HFFc6 (cell line): Measurements from ENCODE around the gene HBS1L. TPM values are rescaled to one million over a fixed set of nuclear protein-coding genes. Genes with fewer than 3 reads are reported as not detected.

ENCODE experiments used
- DNase-seq: peaks from one replicate; pipeline ENCODE4 v3.0.0-alpha.2; 2018
- H3K27ac Mint-ChIP-seq: 2 replicates; pipeline ENCODE4 v1.8.0; 2020; ENCODE audit warnings: mild to moderate bottlenecking, mixed read lengths
- H3K27me3 Mint-ChIP-seq: 2 replicates; pipeline ENCODE4 v1.8.0; 2021; ENCODE audit warnings: mild to moderate bottlenecking, moderate library complexity, mixed read lengths; ENCODE audit not compliant: insufficient read depth
- H3K36me3 Mint-ChIP-seq: 2 replicates; pipeline ENCODE4 v1.8.0; 2021; ENCODE audit warnings: low read depth, mixed read lengths
- H3K4me1 Mint-ChIP-seq: 2 replicates; pipeline ENCODE4 v1.8.0; 2020; ENCODE audit warnings: low read depth, mixed read lengths
- H3K4me3 Mint-ChIP-seq: 2 replicates; pipeline ENCODE4 v1.8.0; 2020; ENCODE audit warnings: mild to moderate bottlenecking, moderate library complexity, mixed read lengths
- H3K9me3 Mint-ChIP-seq: 2 replicates; pipeline ENCODE4 v1.8.0; 2020; ENCODE audit warnings: mild to moderate bottlenecking, mixed read lengths
- CTCF ChIP-seq: fragments of 200-600 bp; sonication (generic); IDR thresholded peaks from 2 replicates; pipeline ENCODE4 v1.5.0; 2021; ENCODE audit warnings: antibody characterized with exemption, mild to moderate bottlenecking
- total RNA-seq, 6 experiments: library from RNA; stranded (reverse); fragmentation: NEBNext Ultra II Directional; extraction: Animal tissue kit (Norgen Biotek cat#: 25700); gene quantifications; 2 replicates in 1 of 6; 3 replicates in 5 of 6; pipeline ENCODE4 v1.2.3, GENCODE V29; 2021

Gene HBS1L
- total RNA-seq, 6 experiments from 2014 or later = 100 to 123 (median 107) TPM

DNA sequence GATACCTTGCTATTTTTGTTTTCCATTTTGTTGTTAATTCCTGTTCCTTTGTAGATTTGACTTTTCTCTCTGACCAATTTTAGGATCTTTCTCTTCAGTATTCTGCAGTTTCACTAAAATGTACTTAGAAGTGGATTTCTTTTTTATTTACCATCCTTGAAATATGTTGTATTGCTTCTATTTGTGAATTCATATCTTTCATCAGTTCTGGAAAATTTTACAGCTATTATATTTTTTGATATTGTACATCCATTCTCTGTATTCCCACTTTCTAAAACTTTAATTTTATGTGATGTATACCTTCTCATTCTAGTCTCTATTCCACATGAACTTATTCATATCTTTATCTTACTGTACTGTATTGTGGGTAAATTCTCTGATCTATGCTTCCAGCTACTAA is 95.0 kb downstream of the HBS1L start:
- H3K4me1 Mint-ChIP-seq = no peaks in the 10 kb centered on the region; the same call in 1 of the 2 replicates
- no peak for TF ChIP-seq CTCF
- H3K27me3 Mint-ChIP-seq = no peaks in the 10 kb centered on the region
- H3K4me3 Mint-ChIP-seq = no peak overlapping the region
- peaks cover 24% of the 10 kb centered on the region for H3K36me3 Mint-ChIP-seq
- DNase-seq = no peak
- H3K9me3 Mint-ChIP-seq = no peaks in the 10 kb centered on the region
- no peak overlapping the region for H3K27ac Mint-ChIP-seq

GRCh38 chr6:134956676-134957075 is 97.9 kb downstream of the HBS1L start:
- no peak overlapping the region for H3K4me3 Mint-ChIP-seq
- peaks cover 23% of the 10 kb centered on the region for H3K36me3 Mint-ChIP-seq
- TF ChIP-seq CTCF = no peak
- peaks cover 3% of the 10 kb centered on the region for H3K27me3 Mint-ChIP-seq
- no peak overlapping the region for H3K27ac Mint-ChIP-seq
- H3K9me3 Mint-ChIP-seq = no peaks in the 10 kb centered on the region
- H3K4me1 Mint-ChIP-seq = no peaks in the 10 kb centered on the region; the same call in 1 of the 2 replicates
- DNase-seq = no peak

- Mint-ChIP-seq H3K27ac (no peak overlapping the region), H3K4me1 (no peaks in the 10 kb centered on the region; the same call in 1 of the 2 replicates), H3K36me3 (peaks cover 16% of the 10 kb centered on the region), H3K27me3 (peaks cover 3% of the 10 kb centered on the region), H3K4me3 (no peak overlapping the region), H3K9me3 (no peaks in the 10 kb centered on the region)
- no peak for DNase-seq
- no peak for TF ChIP-seq CTCF
Observed at GRCh38 chr6:134956032-134956431, 98.6 kb downstream of the HBS1L start.

- H3K27me3 Mint-ChIP-seq = peaks cover 3% of the 10 kb centered on the region
- no peak for DNase-seq
- H3K9me3 Mint-ChIP-seq = no peaks in the 10 kb centered on the region
- no peak for TF ChIP-seq CTCF
- H3K27ac Mint-ChIP-seq = no peak overlapping the region
- peaks cover 4% of the 10 kb centered on the region; the same call in 1 of the 2 replicates for H3K36me3 Mint-ChIP-seq
- H3K4me3 Mint-ChIP-seq = no peak overlapping the region
- no peaks in the 10 kb centered on the region; the same call in 1 of the 2 replicates for H3K4me1 Mint-ChIP-seq
Observed at GRCh38 chr6:134954272-134955000, 100.2 kb downstream of the HBS1L start.

DNA sequence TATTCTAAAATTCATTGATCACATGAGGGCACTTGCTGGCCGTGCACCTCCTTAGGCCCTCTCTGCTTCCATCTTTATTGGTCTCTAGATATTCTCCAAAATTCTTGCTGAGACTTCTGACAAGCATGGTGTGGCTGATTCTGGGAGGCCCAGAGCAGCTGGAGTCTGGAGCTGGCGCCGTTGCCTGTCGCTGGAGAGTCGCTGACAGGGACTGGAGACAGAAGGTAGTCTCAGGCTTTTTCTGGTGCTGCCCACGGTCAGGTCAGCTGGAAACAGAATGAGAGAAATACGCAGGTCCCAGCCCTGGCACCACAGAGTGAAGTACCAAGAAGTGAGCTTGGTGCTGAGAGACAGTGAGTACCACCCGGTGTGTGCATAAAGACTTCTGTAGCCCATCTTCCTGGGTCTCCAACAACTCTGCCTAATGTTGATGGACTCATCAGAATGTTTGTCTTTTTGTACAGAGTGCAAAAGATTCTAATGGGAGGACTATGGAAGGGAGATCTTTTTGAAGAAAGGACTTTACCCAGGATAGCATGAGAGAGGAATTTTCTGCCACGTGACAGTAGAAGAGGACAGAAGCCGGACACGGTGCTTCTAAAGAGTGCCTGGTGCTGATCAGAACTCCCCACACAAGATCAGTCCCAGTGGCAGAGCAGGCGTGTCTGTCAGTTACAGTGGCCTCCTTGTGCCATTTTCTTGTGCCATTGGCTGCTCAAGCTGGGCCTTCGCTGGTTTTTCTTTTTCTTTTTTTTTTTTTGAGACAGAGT is 102.9 kb downstream of the HBS1L start:
- no peaks in the 10 kb centered on the region for H3K36me3 Mint-ChIP-seq
- no peak overlapping the region for H3K27ac Mint-ChIP-seq
- H3K4me3 Mint-ChIP-seq = no peak overlapping the region
- DNase-seq = no peak
- H3K9me3 Mint-ChIP-seq = no peaks in the 10 kb centered on the region
- no peaks in the 10 kb centered on the region for H3K4me1 Mint-ChIP-seq
- H3K27me3 Mint-ChIP-seq = peaks cover 3% of the 10 kb centered on the region
- no peak for TF ChIP-seq CTCF
